LNCAP (cell line): Measurements from ENCODE around the gene OR2L3.

ENCODE experiments used
- TF ChIP-seq, protein P1 (sequence below): fragments of 450-650 bp; IDR thresholded peaks from 2 replicates; pipeline ENCODE4 v1.5.1; 2017; ENCODE audit warnings: mild to moderate bottlenecking

The OR2L3 gene

DNA sequence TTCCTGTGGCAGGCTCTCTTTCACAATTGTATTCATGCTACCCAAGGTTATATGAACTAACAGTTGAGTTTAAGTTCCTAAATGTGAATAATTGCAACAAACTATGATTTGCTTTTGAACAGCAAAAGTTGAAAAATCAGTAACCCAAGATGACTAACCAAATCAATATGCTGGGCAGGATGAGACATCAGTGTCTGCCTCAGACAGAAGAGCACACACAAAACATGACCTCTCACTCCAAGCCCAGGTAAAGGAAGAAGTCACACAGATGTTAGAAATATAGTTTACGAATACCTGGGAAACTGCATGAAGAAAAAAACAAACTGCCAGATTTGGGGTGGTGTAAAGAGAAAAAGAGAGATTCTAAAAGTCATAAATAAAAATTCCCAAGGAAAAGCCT lies 51.9 kb downstream of the OR2L3 start:
- TF ChIP-seq, protein P1, sequence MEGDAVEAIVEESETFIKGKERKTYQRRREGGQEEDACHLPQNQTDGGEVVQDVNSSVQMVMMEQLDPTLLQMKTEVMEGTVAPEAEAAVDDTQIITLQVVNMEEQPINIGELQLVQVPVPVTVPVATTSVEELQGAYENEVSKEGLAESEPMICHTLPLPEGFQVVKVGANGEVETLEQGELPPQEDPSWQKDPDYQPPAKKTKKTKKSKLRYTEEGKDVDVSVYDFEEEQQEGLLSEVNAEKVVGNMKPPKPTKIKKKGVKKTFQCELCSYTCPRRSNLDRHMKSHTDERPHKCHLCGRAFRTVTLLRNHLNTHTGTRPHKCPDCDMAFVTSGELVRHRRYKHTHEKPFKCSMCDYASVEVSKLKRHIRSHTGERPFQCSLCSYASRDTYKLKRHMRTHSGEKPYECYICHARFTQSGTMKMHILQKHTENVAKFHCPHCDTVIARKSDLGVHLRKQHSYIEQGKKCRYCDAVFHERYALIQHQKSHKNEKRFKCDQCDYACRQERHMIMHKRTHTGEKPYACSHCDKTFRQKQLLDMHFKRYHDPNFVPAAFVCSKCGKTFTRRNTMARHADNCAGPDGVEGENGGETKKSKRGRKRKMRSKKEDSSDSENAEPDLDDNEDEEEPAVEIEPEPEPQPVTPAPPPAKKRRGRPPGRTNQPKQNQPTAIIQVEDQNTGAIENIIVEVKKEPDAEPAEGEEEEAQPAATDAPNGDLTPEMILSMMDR, result no peak

DNA sequence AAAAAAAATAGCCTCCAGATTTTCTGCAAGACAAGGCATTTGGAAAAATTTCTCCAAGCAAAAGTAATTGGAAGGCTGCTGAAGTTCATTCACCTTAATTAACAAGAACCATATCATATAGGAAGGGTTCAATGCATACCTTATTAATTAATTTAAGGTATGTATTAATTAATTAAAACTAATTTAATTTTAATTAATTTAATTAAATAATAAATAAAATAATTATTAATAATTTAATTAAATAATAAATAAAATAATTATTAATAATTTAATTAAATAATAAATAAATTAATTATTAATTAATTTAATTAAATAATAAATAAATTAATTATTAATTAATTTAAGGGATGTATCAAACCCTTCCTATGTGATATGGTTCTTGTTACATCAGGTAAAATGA lies 56.2 kb downstream of the OR2L3 start:
- TF ChIP-seq, protein P1, result no peak

DNA sequence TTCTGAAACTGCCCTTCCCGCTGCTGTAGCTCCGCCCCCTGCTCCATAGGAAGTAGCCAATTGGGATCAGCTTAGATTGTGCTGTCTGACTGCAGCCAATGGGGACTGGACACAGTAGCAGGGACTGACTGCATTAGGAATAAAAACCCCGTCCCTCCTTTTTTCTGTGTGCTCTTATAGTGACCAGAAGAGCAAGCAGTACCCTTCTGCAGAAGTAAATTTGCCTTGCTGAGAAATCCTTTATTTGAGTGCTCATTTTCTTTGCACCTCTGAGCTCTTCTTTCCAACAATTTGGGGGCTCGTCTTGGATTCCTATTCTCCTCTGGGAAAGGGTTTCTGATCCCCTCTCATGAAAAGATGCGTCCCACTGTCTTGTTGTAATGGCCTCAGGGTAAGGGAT lies 64.5 kb downstream of the OR2L3 start:
- TF ChIP-seq, protein P1, result no peak
